Natural killer cell treated with Interleukin-12 subunit alpha and Interleukin-12 subunit beta and Interleukin-15 and Interleukin-18, amount 100 ng/mL, for 72 hours (primary cell): ENCODE results near the gene CCL5. TPM values are rescaled to one million over a fixed set of nuclear protein-coding genes. Genes with fewer than 3 reads are reported as not detected.
"Not testable (repeated sequence)": the region's sequence is repeated elsewhere in the genome, so short reads cannot be mapped to it uniquely, and the experiment has no call there.

ENCODE experiments used
- ATAC-seq, 2 donors: fragments of 150-1000 bp; cut with Tn5 transposase in 1 of 2; sonication (Bioruptor Pico), chemical (Tn5 transposase) in 1 of 2; 2 replicates each; pipeline ENCODE4 v1.10.0; 2021
- DNase-seq: peaks from one replicate; pipeline ENCODE4 v3.0.0; 2022; ENCODE audit warnings: low spot score
- H3K27ac Mint-ChIP-seq, 2 donors: 1 replicate in 1 of 2; 2 replicates in 1 of 2; pipeline ENCODE4 v1.8.0; 2022; ENCODE audit warnings: mixed read lengths in 2 of 2, mild to moderate bottlenecking in 1 of 2, moderate library complexity in 1 of 2
- H3K27me3 Mint-ChIP-seq, 2 donors: 1 replicate in 1 of 2; 2 replicates in 1 of 2; pipeline ENCODE4 v1.8.0; 2022; ENCODE audit warnings: mixed read lengths in 2 of 2
- H3K36me3 Mint-ChIP-seq: one replicate; pipeline ENCODE4 v1.8.0; 2022; ENCODE audit warnings: mixed read lengths
- H3K4me1 Mint-ChIP-seq, 2 donors: 1 replicate in 1 of 2; 2 replicates in 1 of 2; pipeline ENCODE4 v1.8.0; 2022; ENCODE audit warnings: low read depth in 2 of 2, mixed read lengths in 2 of 2, mild to moderate bottlenecking in 1 of 2
- H3K4me3 Mint-ChIP-seq: one replicate; pipeline ENCODE4 v1.8.0; 2022; ENCODE audit warnings: mixed read lengths
- H3K9me3 Mint-ChIP-seq: 2 replicates; pipeline ENCODE4 v1.8.0; 2022; ENCODE audit warnings: mixed read lengths
- total RNA-seq, 2 donors: library from RNA; stranded (reverse); gene quantifications; one replicate each; pipeline ENCODE4 v1.2.3, GENCODE V29; 2022

The CCL5 gene
- total RNA-seq, 2 donors from 2014 or later: 97.5 to 224 TPM

- H3K9me3 Mint-ChIP-seq: no peaks in the 10 kb centered on the region
- DNase-seq (no peak), ATAC-seq (no peak)
- no peaks in the 10 kb centered on the region for H3K27me3 Mint-ChIP-seq
- H3K4me1 Mint-ChIP-seq: peaks cover 26 to 51% of the 10 kb centered on the region in 2 donors
- peak overlapping the region in 1 of 2 donors; percentile 7 for H3K27ac Mint-ChIP-seq
- no peak overlapping the region for H3K4me3 Mint-ChIP-seq
- H3K36me3 Mint-ChIP-seq: peaks cover 3% of the 10 kb centered on the region
Observed at GRCh38 chr17:35906926-35907637, 26.9 kb upstream of the CCL5 start.

- ATAC-seq (no peak), DNase-seq (no peak)
- no peaks in the 10 kb centered on the region for H3K27me3 Mint-ChIP-seq
- no peak overlapping the region for H3K4me3 Mint-ChIP-seq
- peak overlapping the region in 1 of 2 donors; percentile 62 for H3K27ac Mint-ChIP-seq
- H3K4me1 Mint-ChIP-seq: peaks cover 24 to 54% of the 10 kb centered on the region in 2 donors
- H3K36me3 Mint-ChIP-seq: no peaks in the 10 kb centered on the region
- no peaks in the 10 kb centered on the region for H3K9me3 Mint-ChIP-seq
Observed at GRCh38 chr17:35906191-35906925, 26.2 kb upstream of the CCL5 start.

GRCh38 chr17:35903451-35903850, 23.3 kb upstream of the CCL5 start:
- DNase-seq (no peak), ATAC-seq (no peak)
- no peaks in the 10 kb centered on the region for H3K36me3 Mint-ChIP-seq
- H3K27ac Mint-ChIP-seq: peak overlapping the region in 1 of 2 donors; percentile 79
- peaks cover 47 to 63% of the 10 kb centered on the region in 2 donors for H3K4me1 Mint-ChIP-seq
- H3K9me3 Mint-ChIP-seq: no peaks in the 10 kb centered on the region
- H3K4me3 Mint-ChIP-seq: no peak overlapping the region
- H3K27me3 Mint-ChIP-seq: no peaks in the 10 kb centered on the region

- DNase-seq: no peak
- Mint-ChIP-seq H3K36me3 (no peaks in the 10 kb centered on the region), H3K4me1 (peaks cover 48 to 61% of the 10 kb centered on the region in 2 donors), H3K9me3 (no peaks in the 10 kb centered on the region), H3K27me3 (no peaks in the 10 kb centered on the region), H3K27ac (peak overlapping the region; percentile 89), H3K4me3 (peak overlapping the region; percentile 60)
- ATAC-seq: no peak
Observed at GRCh38 chr17:35901631-35902175, 21.5 kb upstream of the CCL5 start.

GRCh38 chr17:35900708-35901480, 20.7 kb upstream of the CCL5 start:
- peak overlapping the region; percentile 60 for H3K4me3 Mint-ChIP-seq
- DNase-seq (no peak), ATAC-seq (no peak)
- no peaks in the 10 kb centered on the region for H3K36me3 Mint-ChIP-seq
- peaks cover 55 to 62% of the 10 kb centered on the region in 2 donors for H3K4me1 Mint-ChIP-seq
- no peaks in the 10 kb centered on the region for H3K27me3 Mint-ChIP-seq
- peak overlapping the region; percentile 89 for H3K27ac Mint-ChIP-seq
- no peaks in the 10 kb centered on the region for H3K9me3 Mint-ChIP-seq

- Mint-ChIP-seq H3K9me3 (no peaks in the 10 kb centered on the region), H3K27me3 (no peaks in the 10 kb centered on the region), H3K4me1 (peaks cover 61 to 67% of the 10 kb centered on the region in 2 donors), H3K36me3 (no peaks in the 10 kb centered on the region), H3K4me3 (peak overlapping the region; percentile 60), H3K27ac (peak overlapping the region; percentile 89)
- DNase-seq (no peak), ATAC-seq (no peak)
Observed at GRCh38 chr17:35900280-35900679, 20.1 kb upstream of the CCL5 start.

- Mint-ChIP-seq H3K4me3 (peak overlapping the region; percentile 60), H3K4me1 (peaks cover 72 to 78% of the 10 kb centered on the region in 2 donors), H3K36me3 (no peaks in the 10 kb centered on the region), H3K27ac (peak overlapping the region; percentile 89), H3K27me3 (no peaks in the 10 kb centered on the region), H3K9me3 (no peaks in the 10 kb centered on the region)
- ATAC-seq (peak; percentile 41 to 67), DNase-seq (no peak)
Observed at GRCh38 chr17:35898283-35899070, 18.3 kb upstream of the CCL5 start.

- H3K36me3 Mint-ChIP-seq, H3K9me3 Mint-ChIP-seq, DNase-seq, ATAC-seq, H3K27me3 Mint-ChIP-seq: not testable (repeated sequence)
- Mint-ChIP-seq H3K4me3 (peak overlapping the region; percentile 60), H3K27ac (peak overlapping the region; percentile 89), H3K4me1 (peaks cover 75 to 79% of the 10 kb centered on the region in 2 donors)
Observed at GRCh38 chr17:35897772-35898171, 17.6 kb upstream of the CCL5 start.

GRCh38 chr17:35895636-35896587, 15.8 kb upstream of the CCL5 start:
- Mint-ChIP-seq H3K36me3 (no peaks in the 10 kb centered on the region), H3K4me3 (peak overlapping the region; percentile 78), H3K9me3 (peaks cover 4% of the 10 kb centered on the region), H3K27ac (peak overlapping the region; percentile 88 to 96), H3K27me3 (no peaks in the 10 kb centered on the region), H3K4me1 (peaks cover 77 to 81% of the 10 kb centered on the region in 2 donors)
- ATAC-seq (peak; percentile 87 to 90), DNase-seq (peak; percentile 86)

- H3K4me1 Mint-ChIP-seq: peaks cover 76 to 81% of the 10 kb centered on the region in 2 donors
- DNase-seq: no peak
- H3K27ac Mint-ChIP-seq: peak overlapping the region; percentile 85 to 91
- H3K4me3 Mint-ChIP-seq: peak overlapping the region; percentile 21
- H3K9me3 Mint-ChIP-seq: peaks cover 4% of the 10 kb centered on the region
- ATAC-seq: no peak
- no peaks in the 10 kb centered on the region for H3K36me3 Mint-ChIP-seq
- H3K27me3 Mint-ChIP-seq: no peaks in the 10 kb centered on the region
Observed at GRCh38 chr17:35894206-35894605, 14.0 kb upstream of the CCL5 start.

- H3K27ac Mint-ChIP-seq: peak overlapping the region; percentile 85 to 91
- H3K4me1 Mint-ChIP-seq: peaks cover 76 to 81% of the 10 kb centered on the region in 2 donors
- peaks cover 4% of the 10 kb centered on the region for H3K9me3 Mint-ChIP-seq
- H3K27me3 Mint-ChIP-seq: no peaks in the 10 kb centered on the region
- H3K4me3 Mint-ChIP-seq: no peak overlapping the region
- no peak for DNase-seq
- H3K36me3 Mint-ChIP-seq: no peaks in the 10 kb centered on the region
- no peak for ATAC-seq
Observed at GRCh38 chr17:35893751-35894150, 13.6 kb upstream of the CCL5 start.
